ENCODE results near the gene GABARAPL2. TPM values are rescaled to one million over a fixed set of nuclear protein-coding genes. Genes with fewer than 3 reads are reported as not detected.

GABARAPL2 gene
- total RNA-seq, 1 experiment from 2014 or later = 76.9 TPM

GRCh38 chr16:75573955-75574354, 7.8 kb downstream of the GABARAPL2 start:
- BruUV-seq (replicated peaks) = no TSS peak

GRCh38 chr16:75575958-75576357, 9.8 kb downstream of the GABARAPL2 start:
- CTCF ChIA-PET = no interaction called here
- no TSS peak for BruUV-seq (replicated peaks)
- H3K9me3 ChIP-seq (ENCODE audit: control insufficient read depth in 1 of 2, insufficient read depth in 1 of 2, low read depth in 1 of 2, low read length in 2 of 2) = no peaks in the 10 kb centered on the region
- H3K4me1 ChIP-seq (ENCODE audit: control insufficient read depth in 1 of 2, insufficient read depth in 2 of 2, low read length in 2 of 2) = no peaks in the 10 kb centered on the region
- intact Hi-C loops (cut with micrococcal nuclease) = no loop called here
- no peak overlapping the region for H3K4me3 ChIP-seq (replicated peaks in 1 of 2; ENCODE audit: low read depth in 1 of 2, low read length in 2 of 2)
- TF ChIP-seq ZFX (IDR thresholded peaks at IDR 0.05) (no peak), MAX (IDR thresholded peaks at IDR 0.05) (no peak), EZH2phosphoT487 (IDR thresholded peaks at IDR 0.05; ENCODE audit: borderline replicate concordance) (no peak), CEBPB (IDR thresholded peaks at IDR 0.05; ENCODE audit: low read depth) (no peak), SIN3A (IDR thresholded peaks at IDR 0.05; ENCODE audit: low read depth) (no peak), RAD21 (IDR thresholded peaks at IDR 0.05; ENCODE audit: low read depth) (no peak), YY1 (IDR thresholded peaks at IDR 0.05; ENCODE audit: extremely low read depth, insufficient replicate concordance, low read depth, low read length) (no peak), ATF3 (IDR thresholded peaks at IDR 0.05) (no peak), POLR2AphosphoS5 (IDR thresholded peaks at IDR 0.05; ENCODE audit: low read depth, low read length) (no peak)
- DNase-seq (ENCODE audit: low read depth, low spot score) = no peak
- H3K9ac ChIP-seq (ENCODE audit: low read length) = no peak overlapping the region
- H3K27me3 ChIP-seq (ENCODE audit: insufficient read depth, low read length) = no peaks in the 10 kb centered on the region
- peaks cover 28 to 32% of the 10 kb centered on the region in 2 experiments for H3K36me3 ChIP-seq (ENCODE audit: control insufficient read depth in 1 of 2, insufficient read depth in 2 of 2, low read length in 2 of 2)
- RAD21 ChIA-PET (ENCODE audit: low non-redundant PET in 1 of 2, low total read pairs in 2 of 2, uncharacterized antibody in 2 of 2, unreplicated experiment in 2 of 2) = no interaction called here
- POLR2A ChIA-PET = no interaction called here
- H3K9me2 ChIP-seq (ENCODE audit: insufficient read depth) = no peaks in the 10 kb centered on the region
- no peak overlapping the region for H3K27ac ChIP-seq (ENCODE audit: low read depth, low read length)
- H3K79me2 ChIP-seq (ENCODE audit: insufficient read depth, low read length) = no peaks in the 10 kb centered on the region
- H4K20me1 ChIP-seq (ENCODE audit: insufficient read depth) = no peaks in the 10 kb centered on the region
- H2AFZ ChIP-seq (ENCODE audit: low read depth, low read length, poor library complexity, severe bottlenecking) = no peak overlapping the region
- H3K4me2 ChIP-seq (ENCODE audit: low read length) = no peak overlapping the region
- ATAC-seq = no peak

More at GRCh38 chr16:75573955-75574354, 7.8 kb downstream of the GABARAPL2 start:
- no peak overlapping the region for H3K4me2 ChIP-seq (ENCODE audit: low read length)
- H3K4me3 ChIP-seq (replicated peaks in 1 of 2; ENCODE audit: low read depth in 1 of 2, low read length in 2 of 2) = no peak overlapping the region
- ChIA-PET POLR2A (no interaction called here), RAD21 (ENCODE audit: low non-redundant PET in 1 of 2, low total read pairs in 2 of 2, uncharacterized antibody in 2 of 2, unreplicated experiment in 2 of 2) (interaction anchor here in 1 of 2 experiments (0.6 kb wide), 1 partner anchor 56 kb away, joined by 6 read pairs; no protein-coding TSS in a partner anchor), CTCF (no interaction called here)
- H3K9me2 ChIP-seq (ENCODE audit: insufficient read depth) = no peaks in the 10 kb centered on the region
- DNase-seq (ENCODE audit: low read depth, low spot score) = no peak
- TF ChIP-seq SP1 (IDR thresholded peaks at IDR 0.05; ENCODE audit: low read depth) = no peak
- H3K79me2 ChIP-seq (ENCODE audit: insufficient read depth, low read length) = peaks cover 3% of the 10 kb centered on the region; the same call in 1 of the 2 replicates
- no peak overlapping the region for H3K9ac ChIP-seq (ENCODE audit: low read length)
- H3K27ac ChIP-seq (ENCODE audit: low read depth, low read length) = no peak overlapping the region
- no peak overlapping the region for H2AFZ ChIP-seq (ENCODE audit: low read depth, low read length, poor library complexity, severe bottlenecking)
- intact Hi-C loops (cut with micrococcal nuclease) = no loop called here
- no peaks in the 10 kb centered on the region for H4K20me1 ChIP-seq (ENCODE audit: insufficient read depth)
- no peaks in the 10 kb centered on the region for H3K4me1 ChIP-seq (ENCODE audit: control insufficient read depth in 1 of 2, insufficient read depth in 2 of 2, low read length in 2 of 2)
- H3K9me3 ChIP-seq (ENCODE audit: control insufficient read depth in 1 of 2, insufficient read depth in 1 of 2, low read depth in 1 of 2, low read length in 2 of 2) = no peaks in the 10 kb centered on the region
- H3K36me3 ChIP-seq (ENCODE audit: control insufficient read depth in 1 of 2, insufficient read depth in 2 of 2, low read length in 2 of 2) = peaks cover 35 to 43% of the 10 kb centered on the region in 2 experiments
- no peak for ATAC-seq
- no peaks in the 10 kb centered on the region for H3K27me3 ChIP-seq (ENCODE audit: insufficient read depth, low read length)

Data from HCT116 (cell line).